ENCODE results near the gene SYNPO2. TPM values are rescaled to one million over a fixed set of nuclear protein-coding genes. Genes with fewer than 3 reads are reported as not detected.
A peak's percentile ranks its signal among the peaks of the same experiment; 100 is the strongest.

SYNPO2 gene
- total and polyA plus RNA-seq, 3 experiments from 2014 or later, result 0.16 to 0.22 (median 0.21) TPM

- Histone ChIP-seq H3K27ac (ENCODE audit: low read depth, low read length) (no peak overlapping the region), H3K27me3 (ENCODE audit: insufficient read depth, low read length, poor library complexity, severe bottlenecking) (no peaks in the 10 kb centered on the region), H3K36me3 (ENCODE audit: insufficient read depth, low read length) (no peaks in the 10 kb centered on the region), H3K4me1 (ENCODE audit: insufficient read depth, low read length) (peaks cover 9% of the 10 kb centered on the region), H3K9me3 (ENCODE audit: low read length) (no peaks in the 10 kb centered on the region), H3K4me3 (ENCODE audit: low read length) (no peak overlapping the region)
- ChIA-PET CTCF (no interaction called here), POLR2A (no interaction called here)
- no peak for DNase-seq
- Mint-ChIP-seq H3K4me3 (no peak overlapping the region), H3K27me3 (peaks cover 0 to 3% of the 10 kb centered on the region in 2 donors), H3K4me1 (peaks cover 20 to 31% (median 27%) of the 10 kb centered on the region in 3 donors), H3K36me3 (peaks cover 6 to 18% (median 13%) of the 10 kb centered on the region in 3 donors), H3K9me3 (no peaks in the 10 kb centered on the region), H3K27ac (no peak overlapping the region)
Measured at GRCh38 chr4:118848901-118849300, 39.8 kb upstream of the SYNPO2 start.

DNA sequence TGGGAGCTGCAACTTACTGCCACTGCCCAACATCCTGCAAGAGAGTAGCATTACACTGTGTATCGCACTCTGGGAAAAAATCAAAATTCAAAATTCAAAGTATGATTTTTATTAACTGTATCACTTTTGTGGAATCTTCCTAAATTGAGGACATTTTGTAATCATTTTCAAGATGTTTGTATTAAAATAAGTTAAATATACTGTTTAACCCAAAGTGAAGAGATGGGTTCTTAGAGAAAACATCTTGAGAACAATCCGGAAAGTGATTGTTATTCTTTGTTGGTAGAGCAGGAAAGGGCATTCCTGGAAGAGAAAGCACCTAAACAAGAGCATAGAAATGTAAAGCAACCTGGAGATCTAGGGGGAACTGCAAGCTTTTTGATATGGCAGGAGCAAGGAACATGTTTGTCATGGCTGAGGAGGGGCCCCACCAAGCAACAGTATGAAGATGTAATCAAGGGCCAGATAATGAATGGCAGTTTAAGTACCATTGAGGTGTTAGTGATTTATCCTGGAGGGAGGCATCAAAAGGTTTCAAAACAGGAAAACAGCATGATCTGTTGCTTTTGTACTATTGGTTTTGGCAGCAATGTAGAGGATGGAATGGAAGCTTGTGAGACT, 38.7 kb upstream of the SYNPO2 start:
- Mint-ChIP-seq H3K9me3 (no peaks in the 10 kb centered on the region), H3K27me3 (peaks cover 0 to 3% of the 10 kb centered on the region in 2 donors), H3K27ac (peak overlapping the region; percentile 51 to 100 (median 98)), H3K36me3 (peaks cover 6 to 18% (median 13%) of the 10 kb centered on the region in 3 donors), H3K4me1 (peaks cover 23 to 33% (median 30%) of the 10 kb centered on the region in 3 donors), H3K4me3 (peak overlapping the region; percentile 88 to 97 (median 92))
- CTCF ChIA-PET, result interaction anchor here (1.6 to 3.0 kb wide), 2 partner anchors 13 to 15 kb away, joined by 5 to 8 read pairs; no protein-coding TSS in a partner anchor
- Histone ChIP-seq H3K9me3 (ENCODE audit: low read length) (no peaks in the 10 kb centered on the region), H3K36me3 (ENCODE audit: insufficient read depth, low read length) (no peaks in the 10 kb centered on the region), H3K27ac (ENCODE audit: low read depth, low read length) (no peak overlapping the region), H3K4me1 (ENCODE audit: insufficient read depth, low read length) (peaks cover 9% of the 10 kb centered on the region), H3K4me3 (ENCODE audit: low read length) (peak overlapping the region; percentile 62), H3K27me3 (ENCODE audit: insufficient read depth, low read length, poor library complexity, severe bottlenecking) (no peaks in the 10 kb centered on the region)
- no peak for DNase-seq
- POLR2A ChIA-PET, result interaction anchor here (1.1 kb wide), 1 partner anchor 451 kb away, joined by 3 read pairs; no protein-coding TSS in a partner anchor

DNA sequence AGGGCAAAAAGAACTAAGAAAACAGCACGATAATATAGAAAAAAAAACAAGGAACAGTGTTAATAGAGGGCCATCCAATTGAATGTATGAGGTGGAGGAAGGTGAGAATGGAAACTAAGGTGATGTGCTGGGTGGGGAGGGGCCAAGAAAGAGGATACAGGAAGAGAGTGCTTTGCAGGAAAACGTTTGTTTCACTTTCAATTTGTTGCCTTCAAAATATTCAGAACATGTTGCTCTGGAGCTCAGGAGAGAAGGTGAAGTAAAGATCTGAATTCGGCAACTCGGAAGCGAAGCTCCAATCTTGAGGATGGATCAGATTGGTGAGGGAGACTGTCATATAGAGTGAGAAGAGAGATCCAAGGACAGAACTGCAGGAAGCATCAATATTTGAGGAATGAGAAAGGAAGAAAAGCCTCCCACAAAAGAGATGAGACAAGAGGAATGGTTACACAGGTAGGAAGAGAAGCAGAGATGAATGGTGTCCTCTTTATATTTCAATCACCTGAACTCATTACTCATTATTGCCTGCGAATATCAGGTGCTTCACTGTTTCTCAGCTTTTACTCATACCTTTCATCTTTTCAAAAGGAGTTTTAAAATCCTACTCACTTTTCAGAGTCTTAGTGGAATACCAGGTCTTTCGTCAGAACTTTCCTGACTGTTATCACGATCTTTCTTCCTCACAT, 38.0 kb upstream of the SYNPO2 start:
- no peaks in the 10 kb centered on the region for H3K9me3 ChIP-seq (ENCODE audit: low read length)
- H3K27me3 Mint-ChIP-seq, result peaks cover 0 to 3% of the 10 kb centered on the region in 2 donors
- H3K9me3 Mint-ChIP-seq, result no peaks in the 10 kb centered on the region
- H3K4me3 Mint-ChIP-seq, result peak overlapping the region; percentile 88 to 97 (median 92)
- H3K27ac Mint-ChIP-seq, result peak overlapping the region; percentile 51 to 100 (median 98)
- H3K4me1 ChIP-seq (ENCODE audit: insufficient read depth, low read length), result peaks cover 9% of the 10 kb centered on the region
- H3K36me3 Mint-ChIP-seq, result peaks cover 6 to 18% (median 13%) of the 10 kb centered on the region in 3 donors
- POLR2A ChIA-PET, result interaction anchor here (1.1 kb wide), 1 partner anchor 450 kb away, joined by 3 read pairs; no protein-coding TSS in a partner anchor
- H3K27ac ChIP-seq (ENCODE audit: low read depth, low read length), result peak overlapping the region; percentile 28
- peak; percentile 11 to 61 (median 55) for DNase-seq
- CTCF ChIA-PET, result interaction anchor here (1.6 to 3.0 kb wide), 2 partner anchors 14 kb away, joined by 5 to 8 read pairs; no protein-coding TSS in a partner anchor
- no peaks in the 10 kb centered on the region for H3K36me3 ChIP-seq (ENCODE audit: insufficient read depth, low read length)
- H3K4me3 ChIP-seq (ENCODE audit: low read length), result peak overlapping the region; percentile 62
- H3K27me3 ChIP-seq (ENCODE audit: insufficient read depth, low read length, poor library complexity, severe bottlenecking), result no peaks in the 10 kb centered on the region
- H3K4me1 Mint-ChIP-seq, result peaks cover 23 to 33% (median 30%) of the 10 kb centered on the region in 3 donors

- Histone ChIP-seq H3K9me3 (ENCODE audit: low read length) (no peaks in the 10 kb centered on the region), H3K36me3 (ENCODE audit: insufficient read depth, low read length) (no peaks in the 10 kb centered on the region), H3K4me3 (ENCODE audit: low read length) (no peak overlapping the region), H3K27ac (ENCODE audit: low read depth, low read length) (no peak overlapping the region), H3K4me1 (ENCODE audit: insufficient read depth, low read length) (no peaks in the 10 kb centered on the region), H3K27me3 (ENCODE audit: insufficient read depth, low read length, poor library complexity, severe bottlenecking) (no peaks in the 10 kb centered on the region)
- H3K4me1 Mint-ChIP-seq, result peaks cover 4 to 9% (median 5%) of the 10 kb centered on the region in 3 donors
- CTCF ChIA-PET, result no interaction called here
- H3K36me3 Mint-ChIP-seq, result peaks cover 0 to 6% (median 0%) of the 10 kb centered on the region in 3 donors
- H3K4me3 Mint-ChIP-seq, result no peak overlapping the region
- H3K27ac Mint-ChIP-seq, result peak overlapping the region in 1 of 8 donors; percentile 24
- DNase-seq, result no peak
- no peaks in the 10 kb centered on the region for H3K9me3 Mint-ChIP-seq
- POLR2A ChIA-PET, result no interaction called here
- H3K27me3 Mint-ChIP-seq, result peaks cover 0 to 1% of the 10 kb centered on the region in 2 donors
Measured at GRCh38 chr4:118857760-118858159, 30.9 kb upstream of the SYNPO2 start.

- Mint-ChIP-seq H3K4me3 (no peak overlapping the region), H3K36me3 (peaks cover 0 to 2% (median 0%) of the 10 kb centered on the region in 3 donors), H3K27ac (no peak overlapping the region), H3K9me3 (no peaks in the 10 kb centered on the region), H3K4me1 (peaks cover 2 to 4% (median 4%) of the 10 kb centered on the region in 3 donors), H3K27me3 (peaks cover 0 to 1% of the 10 kb centered on the region in 2 donors)
- Histone ChIP-seq H3K9me3 (ENCODE audit: low read length) (no peaks in the 10 kb centered on the region), H3K27ac (ENCODE audit: low read depth, low read length) (no peak overlapping the region), H3K4me3 (ENCODE audit: low read length) (no peak overlapping the region), H3K4me1 (ENCODE audit: insufficient read depth, low read length) (no peaks in the 10 kb centered on the region), H3K36me3 (ENCODE audit: insufficient read depth, low read length) (no peaks in the 10 kb centered on the region), H3K27me3 (ENCODE audit: insufficient read depth, low read length, poor library complexity, severe bottlenecking) (no peaks in the 10 kb centered on the region)
- no peak for DNase-seq
- POLR2A ChIA-PET, result no interaction called here
- CTCF ChIA-PET, result interaction anchor here (1.5 kb wide), 1 partner anchor 21 kb away, joined by 4 read pairs; no protein-coding TSS in a partner anchor
Measured at GRCh38 chr4:118858779-118859178, 29.9 kb upstream of the SYNPO2 start.

DNA sequence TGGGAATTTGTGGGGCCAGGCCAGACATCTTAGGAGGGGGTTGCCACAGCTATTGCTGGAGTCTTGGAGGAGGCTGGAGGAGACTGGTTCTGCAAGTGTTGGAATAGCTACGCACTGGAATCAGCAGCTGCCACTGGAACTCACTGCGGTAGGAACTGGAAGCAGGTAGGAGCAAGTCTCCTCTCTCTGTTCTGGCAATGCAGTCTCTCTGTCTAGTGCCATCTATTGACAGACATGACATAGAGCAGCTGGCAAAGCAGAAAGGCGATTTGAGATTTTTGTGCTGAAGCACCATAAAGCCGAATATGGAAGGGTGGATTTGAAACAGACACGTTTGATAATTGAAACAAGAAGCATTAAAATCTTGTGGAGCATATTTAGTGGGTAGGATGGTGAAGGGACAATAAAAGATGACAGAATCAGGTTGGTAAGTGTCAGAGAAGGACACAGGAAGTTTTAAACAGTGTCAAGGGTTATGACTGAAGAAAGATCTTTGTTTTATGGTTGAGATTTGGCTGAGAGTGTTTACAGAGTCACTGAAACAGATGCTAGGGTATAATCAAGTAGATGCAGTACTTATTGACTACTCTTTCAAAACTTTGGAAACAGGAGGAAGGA, 23.5 kb upstream of the SYNPO2 start:
- Histone ChIP-seq H3K36me3 (ENCODE audit: insufficient read depth, low read length) (no peaks in the 10 kb centered on the region), H3K9me3 (ENCODE audit: low read length) (no peaks in the 10 kb centered on the region), H3K27me3 (ENCODE audit: insufficient read depth, low read length, poor library complexity, severe bottlenecking) (no peaks in the 10 kb centered on the region), H3K4me1 (ENCODE audit: insufficient read depth, low read length) (no peaks in the 10 kb centered on the region), H3K4me3 (ENCODE audit: low read length) (no peak overlapping the region), H3K27ac (ENCODE audit: low read depth, low read length) (no peak overlapping the region)
- Mint-ChIP-seq H3K9me3 (no peaks in the 10 kb centered on the region), H3K27me3 (peaks cover 0 to 1% of the 10 kb centered on the region in 2 donors), H3K4me1 (no peaks in the 10 kb centered on the region), H3K36me3 (peaks cover 0 to 2% (median 0%) of the 10 kb centered on the region in 3 donors), H3K4me3 (no peak overlapping the region), H3K27ac (no peak overlapping the region)
- POLR2A ChIA-PET, result interaction anchor here (0.5 kb wide), 1 partner anchor 178 kb away, joined by 6 read pairs; no protein-coding TSS in a partner anchor
- peak in 2 of 5 donors; percentile 11 to 14 for DNase-seq
- CTCF ChIA-PET, result interaction anchor here (0.7 to 1.9 kb wide), 8 partner anchors 11 to 105 kb away, joined by 3 to 8 read pairs (median 4); partner anchors contain the start of gene SEC24D

DNA sequence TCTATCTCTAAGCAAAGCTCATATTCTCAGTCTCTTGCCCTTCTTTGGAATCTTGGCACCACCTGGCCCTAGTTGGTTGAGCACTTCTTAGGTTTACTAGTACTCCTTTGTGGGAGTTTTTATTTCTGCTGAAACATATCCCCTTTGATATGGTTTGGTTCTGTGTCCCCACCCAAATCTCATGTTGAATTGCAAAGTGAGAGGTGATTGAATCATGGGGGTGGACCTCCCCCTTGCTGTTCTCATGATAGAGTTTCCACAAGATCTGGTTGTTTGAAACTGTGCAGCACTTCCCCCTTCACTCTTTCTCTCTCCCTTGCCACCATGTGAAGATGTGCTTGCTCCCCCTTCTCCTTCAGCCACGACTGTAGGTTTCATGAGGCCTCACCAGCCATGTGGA, 22.2 kb upstream of the SYNPO2 start:
- H3K4me1 Mint-ChIP-seq, result no peaks in the 10 kb centered on the region
- no peaks in the 10 kb centered on the region for H3K27me3 Mint-ChIP-seq
- DNase-seq, result no peak
- CTCF ChIA-PET, result no interaction called here
- no peaks in the 10 kb centered on the region for H3K9me3 ChIP-seq (ENCODE audit: low read length)
- POLR2A ChIA-PET, result no interaction called here
- no peak overlapping the region for H3K27ac Mint-ChIP-seq
- no peaks in the 10 kb centered on the region for H3K36me3 ChIP-seq (ENCODE audit: insufficient read depth, low read length)
- no peak overlapping the region for H3K27ac ChIP-seq (ENCODE audit: low read depth, low read length)
- H3K4me3 Mint-ChIP-seq, result no peak overlapping the region
- no peak overlapping the region for H3K4me3 ChIP-seq (ENCODE audit: low read length)
- H3K9me3 Mint-ChIP-seq, result no peaks in the 10 kb centered on the region
- H3K27me3 ChIP-seq (ENCODE audit: insufficient read depth, low read length, poor library complexity, severe bottlenecking), result no peaks in the 10 kb centered on the region
- peaks cover 0 to 3% (median 2%) of the 10 kb centered on the region in 3 donors for H3K36me3 Mint-ChIP-seq
- no peaks in the 10 kb centered on the region for H3K4me1 ChIP-seq (ENCODE audit: insufficient read depth, low read length)

Measured in CD8-positive, alpha-beta memory T cell (primary cell).